Fibroblast of gingiva (primary cell): ENCODE data around the gene CRACR2A.

Experiments used
- DNase-seq: peaks from one replicate; pipeline ENCODE4 v3.0.0-alpha.2; 2011; ENCODE audit warnings: low read depth

Gene CRACR2A

DNA sequence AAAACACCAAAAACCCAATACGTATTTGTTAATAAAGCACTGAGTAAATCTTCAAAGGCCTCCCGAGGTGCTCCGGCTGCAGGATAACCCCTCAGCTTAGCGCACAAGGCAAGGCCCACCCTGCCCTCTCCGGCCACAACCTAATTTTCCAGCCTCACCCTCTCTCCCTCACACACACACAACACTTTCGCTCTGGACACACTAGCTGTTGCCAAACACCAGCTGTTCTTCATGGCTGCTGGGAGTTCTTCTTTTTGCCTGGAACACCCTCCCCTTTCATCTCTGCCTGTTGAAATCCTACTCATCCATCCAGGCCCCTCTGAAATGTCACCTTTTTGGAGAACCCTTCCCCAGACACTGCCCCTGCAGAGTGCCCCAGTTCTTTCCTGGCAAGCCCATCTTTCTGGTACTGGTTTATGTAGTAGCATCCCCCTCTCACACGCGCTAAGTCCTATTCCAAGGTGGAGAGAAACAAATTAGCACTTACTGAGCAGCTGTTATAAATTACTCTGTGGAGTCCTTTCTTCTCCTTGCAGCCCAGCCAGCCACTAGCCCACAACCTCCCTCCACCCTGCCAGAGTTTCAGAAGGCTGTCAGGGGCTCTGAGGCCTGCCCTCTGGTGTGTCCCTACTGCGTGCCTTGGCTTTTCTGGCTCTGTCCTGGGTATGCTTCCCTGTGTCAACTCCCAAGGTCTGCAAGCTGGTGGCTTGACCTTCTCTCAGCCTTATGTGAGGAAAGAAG lies 805 bp upstream of the CRACR2A start:
- peak; percentile 68 for DNase-seq

DNA sequence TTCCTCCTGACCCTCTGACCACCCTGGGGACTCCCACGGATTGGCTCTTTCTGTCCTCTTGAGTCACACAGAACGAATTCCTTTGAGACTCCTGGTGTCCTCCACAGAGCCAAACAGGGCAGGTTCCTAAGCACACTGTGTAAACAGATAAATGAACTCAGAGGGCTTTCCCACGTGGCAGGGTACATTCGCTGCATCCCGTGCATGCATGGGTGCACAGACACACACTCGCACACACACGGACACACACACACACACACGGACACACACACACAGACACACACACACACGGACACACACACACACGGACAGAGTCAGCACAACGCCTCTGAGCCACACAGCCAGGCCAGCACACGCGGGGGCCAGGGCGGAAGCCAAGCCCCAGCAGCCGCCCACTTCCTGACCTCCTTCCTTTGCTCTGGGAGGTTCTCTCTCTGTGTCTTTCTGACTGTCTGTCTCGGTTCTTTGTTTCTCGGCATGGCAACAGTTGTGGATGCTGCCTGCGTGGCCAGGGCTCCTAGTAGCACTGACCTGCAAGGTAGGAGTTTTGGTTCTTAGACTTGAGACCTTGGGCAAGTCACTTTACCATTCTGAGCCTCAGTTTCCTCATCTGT lies 706 bp downstream of the CRACR2A start:
- peak; percentile 71 for DNase-seq

DNA sequence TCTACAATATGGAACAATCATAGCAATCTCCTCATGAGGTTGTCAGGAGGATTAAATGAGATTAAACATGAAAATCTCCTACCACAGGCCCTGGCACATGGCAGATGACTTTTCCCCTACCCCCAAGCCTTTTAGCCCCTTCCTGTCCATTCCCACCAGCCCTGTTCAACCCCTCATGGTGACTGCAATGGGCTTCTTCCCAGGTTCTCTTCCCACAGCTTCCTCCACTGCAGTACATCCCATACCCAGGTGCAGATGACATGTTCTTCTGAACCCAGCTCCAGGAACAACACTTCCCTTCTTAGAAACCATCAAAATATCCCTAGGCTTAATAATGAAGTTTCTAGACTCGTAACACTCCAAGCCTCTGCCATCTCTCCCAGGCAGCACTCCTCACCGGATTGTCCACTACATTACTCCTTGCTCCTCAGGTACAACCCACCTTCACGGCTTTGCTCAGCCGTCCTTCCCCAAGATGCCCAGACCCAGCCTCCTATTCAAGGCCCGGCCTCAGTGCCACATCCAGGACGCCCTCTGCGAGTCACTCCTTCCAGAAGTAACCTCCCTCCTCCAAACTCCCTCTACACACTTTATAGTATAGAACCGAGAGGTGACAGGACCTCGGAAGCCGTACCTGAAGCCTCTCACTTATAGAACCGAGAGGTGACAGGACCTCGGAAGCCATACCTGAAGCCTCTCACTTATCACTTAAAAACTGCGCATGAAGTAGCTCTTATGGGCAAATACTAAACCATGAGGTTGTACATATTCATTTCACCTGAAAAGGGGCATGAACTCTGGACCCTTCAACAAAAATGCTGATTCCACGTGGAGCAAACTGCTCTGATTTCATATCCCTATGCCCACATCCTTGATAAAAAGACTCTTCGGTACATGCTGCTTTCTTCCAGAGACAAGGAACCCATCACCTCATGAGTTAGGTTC lies 1.5 kb downstream of the CRACR2A start:
- DNase-seq = no peak

DNA sequence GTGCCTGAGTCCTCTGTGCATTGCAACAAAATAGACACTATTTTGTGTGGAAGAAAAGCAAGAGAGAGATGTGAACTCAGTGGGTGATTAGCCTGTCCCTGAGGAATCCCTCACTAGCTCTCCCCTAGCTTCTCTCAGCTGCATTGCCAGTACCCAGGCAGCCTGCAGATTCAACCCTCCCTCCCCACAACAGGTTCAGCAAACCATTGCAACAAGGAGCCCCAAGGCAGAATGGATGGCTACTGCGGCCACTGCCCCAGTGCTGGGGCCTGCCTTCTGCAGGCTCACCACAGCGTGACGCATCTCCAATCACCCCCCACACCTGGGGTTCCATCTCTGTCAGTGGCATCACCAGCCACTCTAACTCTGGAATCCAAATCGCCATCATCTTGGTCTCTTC lies 2.3 kb downstream of the CRACR2A start:
- DNase-seq = no peak

DNA sequence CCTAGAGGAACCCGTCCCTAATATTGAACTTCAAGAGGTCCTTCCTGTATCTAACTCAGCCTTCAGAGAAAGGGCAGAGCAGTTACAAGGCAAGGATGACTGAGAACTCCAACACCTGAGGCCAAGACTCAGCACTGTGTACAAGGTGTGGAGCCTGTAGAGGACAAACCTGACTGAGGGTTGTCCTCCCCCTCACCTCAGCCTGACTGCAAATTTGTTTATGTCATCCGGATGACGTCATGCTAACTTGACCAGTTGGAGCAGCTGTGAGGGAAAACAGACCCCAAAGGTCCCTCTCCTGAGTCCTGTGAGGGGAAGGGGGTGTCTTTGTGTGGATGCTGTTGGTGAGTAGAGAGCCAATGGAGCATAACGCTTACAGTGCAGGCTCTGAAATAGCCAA lies 4.3 kb downstream of the CRACR2A start:
- DNase-seq = no peak

DNA sequence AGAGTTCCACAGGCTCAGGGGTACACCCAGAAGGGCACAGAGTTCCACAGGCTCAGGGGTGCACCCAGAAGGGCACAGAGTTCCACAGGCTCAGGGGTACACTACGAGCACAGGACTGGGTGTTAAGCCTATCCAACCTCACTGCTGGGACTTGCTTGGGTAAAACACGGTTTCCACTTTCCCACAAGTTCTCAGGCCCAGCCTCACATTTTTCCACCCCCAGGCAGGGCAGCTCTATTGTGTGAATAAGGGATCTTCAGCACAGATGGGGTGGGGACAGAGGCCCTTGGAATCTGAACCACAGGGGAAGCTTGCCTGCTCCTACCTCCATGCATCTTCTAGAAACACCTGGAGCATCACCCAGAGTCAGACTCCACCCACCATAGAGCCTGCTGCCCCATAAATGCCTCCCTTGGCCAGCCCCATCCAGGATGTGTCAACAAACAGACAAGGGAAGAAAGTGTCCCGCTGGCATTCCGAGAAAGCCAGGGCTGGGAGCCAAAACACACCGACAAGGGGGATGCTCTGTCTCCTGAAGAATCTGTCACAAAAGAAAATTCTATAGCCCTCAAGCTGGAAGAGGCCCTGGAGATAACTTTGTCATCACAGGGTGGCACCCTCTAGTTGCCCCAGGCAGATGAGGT lies 4.8 kb downstream of the CRACR2A start:
- DNase-seq = no peak

DNA sequence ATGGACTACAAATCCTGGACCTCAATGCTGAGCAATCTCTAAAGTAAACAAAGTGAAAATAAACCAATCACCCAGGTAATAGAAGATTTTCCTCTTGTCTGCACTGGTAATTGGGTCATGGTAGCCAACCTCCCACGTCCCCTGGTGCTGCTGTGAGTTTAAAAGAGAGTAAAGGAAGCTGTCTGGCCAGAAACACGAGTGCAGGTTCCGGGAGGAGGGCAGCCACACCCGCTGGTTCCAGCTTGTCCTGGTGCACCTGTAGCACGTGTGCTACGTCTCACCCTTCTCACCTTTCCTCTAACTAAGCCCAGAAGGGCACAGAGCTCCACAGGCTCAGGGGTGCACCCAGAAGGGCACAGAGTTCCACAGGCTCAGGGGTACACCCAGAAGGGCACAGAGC lies 5.4 kb downstream of the CRACR2A start:
- DNase-seq = no peak

DNA sequence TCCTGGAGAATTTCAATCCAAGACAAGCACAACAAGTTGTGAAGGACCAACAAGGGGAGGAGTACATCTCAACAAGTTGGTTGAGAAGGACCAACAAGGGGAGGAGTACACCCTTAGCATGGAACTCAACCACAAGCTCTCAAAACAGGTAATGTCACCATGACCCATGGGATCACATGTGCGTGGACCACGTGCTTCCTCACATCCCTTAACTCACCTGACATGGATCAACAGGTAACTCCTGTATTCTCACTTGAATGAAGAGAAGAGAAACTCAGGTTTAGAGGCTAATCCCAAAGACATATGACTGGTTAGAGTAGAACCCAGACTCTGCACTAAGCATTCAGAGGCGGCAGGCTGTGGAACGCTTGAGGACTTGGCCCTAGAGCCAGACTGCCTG lies 6.2 kb downstream of the CRACR2A start:
- no peak for DNase-seq

DNA sequence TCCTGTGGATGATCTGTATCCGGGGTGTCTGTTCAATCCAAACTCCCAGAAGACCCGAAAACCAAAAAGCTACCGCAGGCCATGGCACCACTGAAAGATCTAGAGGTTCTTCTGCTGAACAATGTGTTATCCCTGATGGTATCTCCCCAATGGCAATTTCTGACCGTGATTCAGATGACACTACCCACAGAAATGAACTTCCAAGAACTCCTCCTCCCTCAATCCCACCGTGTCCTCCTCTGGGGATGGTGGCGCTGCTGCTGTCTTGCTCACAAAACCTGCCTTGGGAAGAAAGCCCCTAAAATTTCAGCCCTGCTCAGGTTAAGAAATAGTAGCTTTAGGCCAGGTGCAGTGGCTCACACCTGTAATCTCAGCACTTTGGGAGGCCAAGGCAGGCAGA lies 7.8 kb downstream of the CRACR2A start:
- no peak for DNase-seq

DNA sequence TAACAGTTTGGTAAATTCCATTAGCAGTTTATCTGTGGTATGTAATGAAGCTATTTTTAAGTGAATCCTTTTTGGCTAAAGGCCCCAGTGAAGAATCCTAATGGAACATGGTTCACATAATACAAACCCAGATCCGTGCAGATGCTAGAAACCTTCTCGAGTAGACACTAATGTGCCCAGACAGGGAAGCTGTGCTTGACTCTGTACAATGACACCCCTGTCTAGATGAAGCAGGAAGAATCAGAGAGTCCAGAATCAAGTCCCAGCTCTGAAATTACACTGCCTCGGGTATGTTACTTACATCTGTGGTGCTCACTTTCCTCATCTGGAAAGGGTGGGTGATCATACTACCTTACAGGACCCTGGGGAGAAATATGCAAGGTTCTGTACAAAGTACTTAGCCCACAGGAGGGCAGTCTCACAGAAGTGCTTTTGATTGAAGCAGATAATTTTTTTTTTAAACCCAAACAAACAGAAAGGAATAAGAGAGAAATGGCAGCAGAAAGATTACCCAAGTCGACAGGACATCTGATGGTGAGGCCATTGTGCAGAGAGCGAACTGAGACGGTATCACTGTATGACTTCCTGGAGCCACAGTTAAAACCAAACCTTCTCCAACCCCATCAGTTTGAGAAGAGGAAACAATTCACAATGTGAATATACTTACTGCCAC lies 8.5 kb downstream of the CRACR2A start:
- DNase-seq = no peak

DNA sequence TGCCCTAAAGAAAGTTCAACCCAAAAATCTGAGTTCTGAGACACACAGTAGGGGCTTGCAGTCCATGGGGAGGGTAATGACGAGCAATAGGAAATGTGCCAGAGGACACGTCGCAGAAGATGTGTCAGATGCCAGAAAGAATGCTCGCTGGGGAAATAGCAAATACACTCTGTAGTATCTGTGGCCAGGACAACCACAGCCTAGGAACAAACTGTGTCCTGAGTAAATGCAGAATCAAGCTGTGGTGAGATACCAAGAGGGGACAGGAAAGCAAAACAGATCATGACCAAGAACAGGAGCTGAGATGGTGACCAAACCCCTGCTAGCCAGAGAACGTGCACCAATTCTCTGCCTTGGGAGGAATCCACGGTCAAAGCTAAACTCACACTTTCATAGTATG lies 9.1 kb downstream of the CRACR2A start:
- peak; percentile 69 for DNase-seq

DNA sequence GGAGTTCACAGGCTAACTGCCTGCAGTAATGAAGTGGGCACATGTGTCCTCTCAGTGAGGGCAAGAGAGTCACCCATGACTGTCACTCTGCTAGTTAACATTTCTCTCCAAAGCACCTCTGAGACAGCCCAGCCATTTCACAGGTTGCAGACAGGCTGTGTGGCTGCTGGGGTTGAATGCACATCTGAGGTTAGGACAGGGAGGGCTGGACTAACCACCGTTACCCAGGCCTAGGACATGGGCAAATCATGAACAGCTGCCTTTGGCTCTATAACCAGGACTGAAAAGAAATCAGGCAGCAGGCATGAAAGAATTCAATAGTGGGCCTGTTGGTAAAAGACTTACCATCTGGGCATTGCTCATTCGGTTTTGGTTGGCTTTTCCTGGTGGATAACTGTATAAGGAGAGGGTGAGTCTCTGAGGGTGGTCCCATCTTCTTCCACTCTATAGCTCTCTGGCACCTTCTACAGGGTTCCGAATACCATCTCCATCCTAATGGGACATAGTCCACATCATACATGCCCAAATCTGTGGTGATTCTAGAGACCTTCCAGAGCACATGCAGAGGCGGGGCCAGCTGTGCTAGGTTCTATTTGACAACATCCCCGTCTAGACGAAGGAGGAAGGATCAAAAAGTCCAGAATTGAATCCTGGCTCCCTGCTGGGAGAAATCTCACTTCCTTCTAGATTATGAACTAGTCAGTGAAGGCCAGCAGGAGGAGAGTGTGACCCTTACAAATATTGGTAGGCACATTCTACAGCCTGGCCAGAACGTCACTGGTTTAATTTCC lies 10.8 kb downstream of the CRACR2A start:
- DNase-seq = no peak

DNA sequence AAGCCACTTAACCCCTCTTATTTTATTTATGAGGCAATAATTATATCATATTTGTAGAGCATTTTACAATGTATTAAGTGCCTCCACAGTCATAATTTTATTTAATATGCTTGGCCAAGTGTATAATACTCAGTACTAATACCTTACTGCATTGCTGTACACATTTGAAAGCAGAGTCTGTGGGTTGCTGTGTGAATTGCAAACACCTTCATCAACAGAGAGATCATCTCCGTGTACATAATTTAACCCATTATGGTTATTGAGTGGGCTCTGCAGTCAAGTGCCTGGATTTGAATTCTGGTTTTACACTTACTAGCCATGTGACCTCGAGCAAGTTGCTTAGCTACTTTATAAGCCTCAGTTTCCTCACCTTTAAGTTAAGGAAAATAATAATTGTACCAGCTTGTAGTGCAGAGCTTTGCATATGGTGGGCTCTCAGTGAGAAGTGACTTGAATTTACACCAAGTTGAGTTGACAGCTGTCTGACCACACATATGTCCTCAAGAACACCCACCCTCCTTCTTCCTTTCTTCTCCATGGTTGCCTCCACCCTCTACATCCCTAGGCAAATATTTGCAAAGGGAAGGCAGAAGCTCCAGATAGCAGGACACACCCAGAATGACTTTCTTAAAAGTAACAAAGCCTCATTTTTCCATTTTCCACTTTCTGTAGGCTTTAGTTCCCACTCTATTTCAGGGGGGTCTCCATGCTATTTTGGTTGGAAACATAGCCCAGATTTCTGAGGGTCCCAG lies 12.3 kb downstream of the CRACR2A start:
- no peak for DNase-seq

DNA sequence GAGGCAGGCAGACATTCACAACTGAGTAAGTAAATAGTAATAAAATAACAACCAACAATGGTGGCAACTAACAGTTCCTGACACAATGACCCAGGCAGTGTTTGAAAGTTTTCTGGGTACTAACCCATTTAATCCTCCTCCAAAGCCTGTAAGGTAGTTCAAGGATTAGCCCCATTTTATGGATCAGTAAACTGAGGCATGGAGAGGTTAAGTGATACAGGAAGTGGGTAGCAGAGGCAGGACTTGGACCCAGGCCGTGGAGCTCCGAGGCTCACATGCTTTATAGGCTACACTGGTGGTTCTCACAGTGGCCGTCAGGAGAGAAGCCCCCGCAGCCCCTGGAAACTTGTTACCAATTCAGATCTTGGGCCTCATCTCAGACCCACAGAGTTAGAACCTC lies 17.5 kb downstream of the CRACR2A start:
- no peak for DNase-seq

DNA sequence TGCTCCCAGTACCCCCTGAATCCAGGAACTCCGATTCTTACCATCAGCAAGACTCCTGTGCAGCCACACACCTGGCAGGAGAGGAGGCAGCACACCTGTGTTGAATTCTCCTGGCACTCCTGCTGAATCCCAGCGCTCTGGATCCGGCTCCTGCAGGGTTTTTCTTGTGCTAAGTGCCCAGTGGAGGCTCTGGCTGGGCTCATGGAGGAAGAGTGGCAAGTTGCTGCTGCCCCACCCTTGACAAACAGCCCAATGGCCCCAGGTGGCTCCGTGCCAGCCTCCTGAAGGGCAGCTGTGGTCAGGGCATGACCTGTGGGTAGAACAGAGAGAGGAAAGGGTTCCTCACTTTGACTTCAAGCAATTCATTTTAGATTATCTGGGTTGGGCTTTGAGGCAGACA lies 20.0 kb downstream of the CRACR2A start:
- DNase-seq = no peak

DNA sequence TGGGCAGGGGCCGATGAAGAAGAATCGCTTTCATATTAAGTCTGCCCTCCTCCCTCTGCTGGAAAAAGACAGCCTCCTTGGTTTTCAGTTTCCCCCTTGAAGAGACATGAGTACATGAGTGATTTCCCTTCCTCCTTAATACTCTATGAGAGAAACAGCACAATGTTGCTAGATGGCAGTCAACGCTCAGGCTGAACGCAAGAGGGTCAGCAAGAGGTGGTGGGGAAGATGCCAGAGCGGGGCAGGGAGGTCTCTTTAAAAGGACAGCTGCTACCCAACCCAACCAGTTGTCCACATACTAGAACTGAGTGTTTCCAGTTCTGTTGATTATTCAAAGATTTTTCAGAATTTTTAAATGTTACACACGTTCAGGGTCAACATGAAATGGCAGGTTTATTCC lies 22.8 kb downstream of the CRACR2A start:
- DNase-seq = no peak

DNA sequence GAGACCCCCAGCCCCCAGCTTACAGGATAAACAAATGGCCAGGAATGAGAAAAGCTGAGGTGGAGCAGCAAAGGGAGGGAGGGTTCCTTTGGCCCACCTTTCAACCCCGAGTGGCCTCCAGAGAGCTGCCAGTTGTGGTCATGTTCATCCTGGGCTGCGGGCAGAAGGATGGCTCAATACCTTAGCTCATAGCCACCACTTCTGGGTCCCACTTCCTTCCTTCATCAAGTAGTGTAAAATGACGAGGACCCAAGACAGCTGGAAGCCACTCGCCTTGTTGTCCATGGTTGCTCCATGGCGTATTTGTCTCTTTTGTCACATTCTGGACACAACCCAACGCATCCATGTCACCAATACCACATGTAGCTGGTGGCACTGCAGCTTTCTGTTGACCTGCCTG lies 24.2 kb downstream of the CRACR2A start:
- no peak for DNase-seq

DNA sequence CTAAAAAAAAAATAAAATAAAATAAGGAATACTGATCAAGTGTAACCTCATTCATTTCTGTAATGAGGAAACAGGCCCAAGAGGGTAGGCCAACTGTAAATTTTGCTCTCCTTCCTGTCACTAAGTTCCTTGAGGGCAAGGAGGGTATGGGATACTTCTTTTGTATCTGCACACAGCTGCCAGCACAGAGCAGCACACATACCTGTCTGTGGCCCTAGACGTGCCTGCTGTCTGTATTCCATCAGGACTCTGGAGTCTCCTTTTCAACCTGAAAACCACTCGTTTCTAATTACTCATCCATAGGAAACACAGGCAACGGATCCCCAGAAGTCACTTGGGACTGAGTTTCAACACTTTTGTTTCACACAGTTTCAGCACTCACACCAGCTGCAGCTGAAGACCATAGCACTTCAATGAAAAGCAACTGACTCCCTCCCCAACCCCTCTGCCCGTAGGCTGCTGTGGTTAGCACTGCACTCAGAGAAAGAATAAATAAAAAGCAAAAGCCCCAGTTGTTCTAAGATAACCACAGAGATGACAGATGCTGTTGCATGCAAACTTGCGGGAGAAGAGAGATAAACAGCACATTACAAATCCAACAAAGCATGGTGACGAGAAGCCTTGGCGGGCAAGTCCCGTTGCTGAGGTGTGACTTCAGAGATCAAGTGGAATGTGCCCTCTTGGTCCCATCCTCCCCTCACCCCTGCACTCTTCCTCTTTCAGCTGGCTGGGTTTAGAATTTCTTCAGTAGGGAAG lies 24.9 kb downstream of the CRACR2A start:
- DNase-seq = peak; percentile 84

DNA sequence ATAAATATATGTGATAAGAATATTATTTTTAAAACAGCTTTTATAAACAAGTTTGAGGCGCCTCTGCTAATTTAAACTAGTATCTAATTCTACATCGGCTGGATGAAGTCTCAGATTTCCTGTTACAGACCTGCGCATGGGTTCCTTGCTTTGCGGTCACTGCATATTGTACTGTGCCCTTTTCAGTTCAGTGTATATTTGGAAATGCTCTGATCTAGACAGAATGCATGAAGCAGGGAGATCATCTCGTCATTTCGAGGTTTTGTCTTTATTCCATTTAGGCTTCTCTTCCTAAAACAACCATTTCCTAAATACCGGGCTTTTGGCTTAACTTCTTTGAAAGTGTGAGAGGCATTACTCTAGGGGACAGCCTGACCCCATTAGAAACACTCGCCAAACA lies 25.6 kb downstream of the CRACR2A start:
- DNase-seq = no peak

DNA sequence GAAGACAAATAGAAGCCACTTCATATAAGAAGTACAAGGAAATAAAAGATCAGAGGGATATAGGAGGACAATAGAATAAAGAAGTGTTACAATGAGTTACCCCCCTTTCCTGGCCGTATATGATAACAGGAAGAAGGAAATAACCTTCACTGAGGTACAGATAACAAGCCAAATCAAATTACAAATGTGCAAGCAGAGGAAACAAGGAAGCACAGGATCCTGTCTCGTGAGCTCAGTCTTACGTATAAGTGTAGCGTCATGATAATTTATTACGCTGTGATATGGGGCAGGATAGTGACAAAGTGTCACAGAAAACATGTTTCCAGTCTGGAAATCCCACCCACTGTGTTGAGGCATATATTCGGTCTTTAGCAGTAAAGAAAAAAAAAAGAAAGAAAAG lies 26.5 kb downstream of the CRACR2A start:
- DNase-seq = no peak
